RWPE2 (cell line): ENCODE results near the gene SEC61G.

ENCODE experiments used
- ATAC-seq: fragments of 200-7000 bp; cut with Tn5 transposase; 3 replicates; pipeline ENCODE4 v1.9.1; 2021; ENCODE audit warnings: low read depth
- DNase-seq: peaks from one replicate; pipeline ENCODE4 v3.0.0-alpha.2; 2020; ENCODE audit warnings: low spot score
- H3K27ac ChIP-seq: fragments of 450-650 bp; 2 replicates; pipeline ENCODE4 v1.5.1; 2017; ENCODE audit warnings: mild to moderate bottlenecking; ENCODE audit not compliant: poor library complexity, severe bottlenecking
- H3K27me3 ChIP-seq: fragments of 250-450 bp; sonication (Bioruptor Pico); 2 replicates; pipeline ENCODE4 v1.5.1; 2021; ENCODE audit warnings: mild to moderate bottlenecking, moderate library complexity; ENCODE audit not compliant: insufficient read depth, poor library complexity, severe bottlenecking
- H3K36me3 ChIP-seq: fragments of 250-450 bp; sonication (Bioruptor Pico); 2 replicates; pipeline ENCODE4 v1.5.1; 2020; ENCODE audit warnings: low read depth, mild to moderate bottlenecking, moderate library complexity
- H3K4me1 ChIP-seq: fragments of 250-450 bp; sonication (Bioruptor Pico); 2 replicates; pipeline ENCODE4 v1.5.1; 2021; ENCODE audit warnings: mild to moderate bottlenecking, moderate library complexity; ENCODE audit not compliant: insufficient read depth, poor library complexity, severe bottlenecking
- H3K4me3 ChIP-seq: fragments of 250-450 bp; sonication (Bioruptor Pico); 2 replicates; pipeline ENCODE4 v1.5.1; 2021; ENCODE audit warnings: mild to moderate bottlenecking, moderate library complexity; ENCODE audit not compliant: severe bottlenecking
- H3K9me3 ChIP-seq: fragments of 250-450 bp; sonication (Bioruptor Pico); 2 replicates; pipeline ENCODE4 v1.5.1; 2021; ENCODE audit warnings: mild to moderate bottlenecking, moderate library complexity; ENCODE audit not compliant: severe bottlenecking
- TF ChIP-seq, protein P1 (sequence below): fragments of 450-650 bp; IDR thresholded peaks from one replicate; pipeline ENCODE4 v1.5.1; 2017; ENCODE audit warnings: mild to moderate bottlenecking, moderate library complexity; ENCODE audit not compliant: poor library complexity, severe bottlenecking

SEC61G gene

DNA sequence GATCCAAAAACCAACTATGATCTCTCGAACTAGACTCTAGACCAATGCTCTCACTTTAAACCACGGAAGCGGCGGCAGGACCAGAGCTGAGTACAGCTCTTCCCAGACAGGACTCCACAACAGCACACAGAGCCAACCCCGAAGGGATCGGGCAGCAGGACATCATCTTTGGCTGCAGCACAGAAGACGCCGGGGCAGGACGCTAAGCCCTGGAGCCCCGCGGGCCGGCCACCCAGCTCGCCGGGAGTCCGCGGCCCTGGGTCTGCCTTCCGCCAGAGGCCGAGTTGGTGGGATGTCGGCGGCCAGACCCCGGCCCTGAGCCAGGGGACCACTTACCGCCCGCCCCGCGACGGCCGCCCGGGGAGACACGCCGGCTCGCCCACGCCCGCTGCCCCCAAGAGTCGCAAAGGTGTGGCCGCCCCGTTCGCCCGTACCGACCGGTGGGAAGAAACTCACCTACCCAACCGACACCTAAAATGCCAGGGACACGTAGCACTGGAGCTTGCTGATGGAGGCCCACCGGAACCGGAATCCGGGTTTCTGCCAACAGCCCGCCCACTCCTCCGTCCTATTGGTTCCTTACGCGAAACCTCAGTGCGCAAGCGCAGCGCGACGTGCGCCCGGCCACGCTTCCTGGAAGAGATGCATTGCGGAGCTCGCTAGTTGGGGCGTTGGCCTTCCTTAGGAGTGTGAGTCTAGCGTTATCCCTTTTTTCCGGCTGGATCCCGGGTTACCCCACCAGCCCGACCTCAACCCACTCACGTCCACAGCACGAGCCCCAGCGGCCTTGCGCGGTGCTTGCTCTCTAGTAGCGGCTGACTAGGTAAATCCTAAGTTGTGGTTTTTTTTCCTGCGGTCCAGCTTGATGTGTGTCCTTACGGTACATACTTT, at the start of gene SEC61G:
TSS of gene SEC61G (minus strand) at position 510 of the 891 bp plus-strand sequence. CDS start 1,623 bp downstream, outside the sequence.
- peak within 1 kb of the TSS; percentile 74 for H3K27ac ChIP-seq
- H3K36me3 ChIP-seq = peaks cover 43% of the 10 kb centered on the region
- TF ChIP-seq, protein P1, sequence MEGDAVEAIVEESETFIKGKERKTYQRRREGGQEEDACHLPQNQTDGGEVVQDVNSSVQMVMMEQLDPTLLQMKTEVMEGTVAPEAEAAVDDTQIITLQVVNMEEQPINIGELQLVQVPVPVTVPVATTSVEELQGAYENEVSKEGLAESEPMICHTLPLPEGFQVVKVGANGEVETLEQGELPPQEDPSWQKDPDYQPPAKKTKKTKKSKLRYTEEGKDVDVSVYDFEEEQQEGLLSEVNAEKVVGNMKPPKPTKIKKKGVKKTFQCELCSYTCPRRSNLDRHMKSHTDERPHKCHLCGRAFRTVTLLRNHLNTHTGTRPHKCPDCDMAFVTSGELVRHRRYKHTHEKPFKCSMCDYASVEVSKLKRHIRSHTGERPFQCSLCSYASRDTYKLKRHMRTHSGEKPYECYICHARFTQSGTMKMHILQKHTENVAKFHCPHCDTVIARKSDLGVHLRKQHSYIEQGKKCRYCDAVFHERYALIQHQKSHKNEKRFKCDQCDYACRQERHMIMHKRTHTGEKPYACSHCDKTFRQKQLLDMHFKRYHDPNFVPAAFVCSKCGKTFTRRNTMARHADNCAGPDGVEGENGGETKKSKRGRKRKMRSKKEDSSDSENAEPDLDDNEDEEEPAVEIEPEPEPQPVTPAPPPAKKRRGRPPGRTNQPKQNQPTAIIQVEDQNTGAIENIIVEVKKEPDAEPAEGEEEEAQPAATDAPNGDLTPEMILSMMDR = no peak
- H3K4me3 ChIP-seq = peak within 1 kb of the TSS; percentile 97
- H3K4me1 ChIP-seq = peaks cover 22% of the 10 kb centered on the region
- no peaks in the 10 kb centered on the region for H3K9me3 ChIP-seq
- no peaks in the 10 kb centered on the region for H3K27me3 ChIP-seq
- ATAC-seq (peak; percentile 90), DNase-seq (peak; percentile 97)

DNA sequence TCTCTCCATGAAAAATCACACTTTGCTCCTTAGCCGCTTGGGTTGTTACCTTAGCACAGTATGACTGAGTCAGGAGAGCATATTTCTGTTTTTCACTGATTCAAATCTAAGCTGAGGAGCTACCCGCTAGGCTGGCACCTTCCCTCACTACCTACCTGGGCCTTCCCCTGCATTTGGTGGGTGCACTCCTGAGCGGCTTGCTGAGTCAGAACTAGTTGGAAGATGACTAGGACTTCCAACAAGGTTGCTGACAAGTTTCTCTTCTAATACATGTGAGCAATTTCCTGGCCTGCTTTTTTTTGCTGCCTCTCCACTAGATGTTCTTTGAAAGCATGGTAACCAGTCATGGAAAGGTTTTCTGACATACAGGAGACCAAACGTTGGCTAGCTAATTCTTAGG, 43.8 kb upstream of the SEC61G start:
- Histone ChIP-seq H3K4me1 (peaks cover 11% of the 10 kb centered on the region), H3K27ac (peak overlapping the region; percentile 47), H3K9me3 (no peaks in the 10 kb centered on the region), H3K27me3 (no peaks in the 10 kb centered on the region), H3K4me3 (no peak overlapping the region), H3K36me3 (no peaks in the 10 kb centered on the region)
- TF ChIP-seq, protein P1 = no peak
- ATAC-seq = peak; percentile 96
- DNase-seq = no peak

DNA sequence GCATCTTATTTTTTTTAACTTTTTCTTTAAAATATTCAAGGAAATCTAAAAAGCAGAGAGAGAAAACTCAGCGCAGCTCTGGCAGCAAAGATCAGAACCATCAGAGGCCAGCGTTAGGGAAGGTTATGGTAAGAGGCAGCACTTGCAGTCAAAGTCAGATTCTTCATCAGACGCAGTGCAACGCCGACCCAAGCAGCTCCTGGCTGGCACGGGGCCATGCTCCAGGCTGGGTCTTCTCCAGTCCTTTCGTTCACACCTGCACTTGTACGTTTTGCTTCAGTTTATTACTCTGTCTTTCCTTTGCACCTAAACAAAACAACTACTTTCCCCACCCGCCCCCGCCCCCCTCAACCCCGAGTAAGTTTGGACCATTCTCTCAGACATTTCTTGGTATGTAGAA, 43.1 kb upstream of the SEC61G start:
- DNase-seq = no peak
- TF ChIP-seq, protein P1 = no peak
- H3K27ac ChIP-seq = no peak overlapping the region
- H3K4me1 ChIP-seq = peaks cover 11% of the 10 kb centered on the region
- no peaks in the 10 kb centered on the region for H3K36me3 ChIP-seq
- ATAC-seq = no peak
- no peaks in the 10 kb centered on the region for H3K27me3 ChIP-seq
- H3K9me3 ChIP-seq = no peaks in the 10 kb centered on the region
- no peak overlapping the region for H3K4me3 ChIP-seq

DNA sequence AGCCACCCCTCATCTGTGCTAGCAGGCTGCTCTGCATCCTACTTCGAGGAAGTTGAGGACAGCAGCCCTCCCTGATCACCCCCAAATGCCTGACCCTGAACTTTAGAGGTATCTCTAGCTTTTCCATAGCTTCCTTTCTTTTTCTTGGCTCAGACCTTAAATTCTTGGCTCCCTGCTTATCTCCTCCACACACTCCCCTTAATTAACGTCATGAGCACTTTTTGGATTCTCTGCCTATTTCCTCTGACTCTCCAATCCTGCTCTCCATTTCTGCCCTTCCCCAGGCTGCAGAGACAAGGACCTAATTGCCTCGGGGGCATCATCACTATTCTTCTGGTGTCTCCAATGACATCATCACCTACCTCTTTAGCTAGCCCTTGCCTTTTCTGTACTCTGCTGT, 40.8 kb upstream of the SEC61G start:
- peaks cover 11% of the 10 kb centered on the region for H3K4me1 ChIP-seq
- TF ChIP-seq, protein P1 = no peak
- ATAC-seq (no peak), DNase-seq (no peak)
- H3K4me3 ChIP-seq = no peak overlapping the region
- no peaks in the 10 kb centered on the region for H3K36me3 ChIP-seq
- no peaks in the 10 kb centered on the region for H3K27me3 ChIP-seq
- no peak overlapping the region for H3K27ac ChIP-seq
- H3K9me3 ChIP-seq = no peaks in the 10 kb centered on the region

DNA sequence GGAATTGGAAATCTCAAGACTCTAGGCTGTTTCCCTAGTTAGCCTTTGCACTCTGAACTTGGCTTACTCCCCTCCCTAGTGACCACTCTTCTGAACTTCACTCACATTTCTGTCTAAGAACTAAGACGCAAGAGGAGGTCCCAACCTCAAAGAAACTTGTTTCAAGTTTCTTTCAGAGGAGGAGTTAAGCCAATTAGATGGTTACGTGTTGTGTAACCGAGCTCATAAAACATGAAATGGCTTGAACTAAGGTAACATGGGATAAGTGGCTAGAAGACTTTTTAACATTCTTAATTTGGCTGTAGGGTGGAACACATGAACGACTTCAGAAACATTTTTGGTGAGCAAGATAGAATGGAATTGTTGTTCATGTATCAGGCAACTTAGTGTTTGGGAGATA, 39.5 kb upstream of the SEC61G start:
- TF ChIP-seq, protein P1 = no peak
- Histone ChIP-seq H3K27ac (no peak overlapping the region), H3K4me3 (no peak overlapping the region), H3K9me3 (no peaks in the 10 kb centered on the region), H3K27me3 (no peaks in the 10 kb centered on the region), H3K4me1 (peaks cover 11% of the 10 kb centered on the region), H3K36me3 (no peaks in the 10 kb centered on the region)
- DNase-seq (no peak), ATAC-seq (no peak)
